Liver (tissue), 3 donors: ENCODE results near the gene PRSS56.

Experiments used
- EGR1 ChIP-seq, 2 donors: IDR thresholded peaks; 2 replicates each; pipeline ENCODE4 v1.6.1; 2016 to 2018; ENCODE audit warnings: antibody characterized with exemption in 2 of 2, low read depth in 2 of 2
- FOXA1 ChIP-seq: IDR thresholded peaks from 2 replicates; pipeline ENCODE4 v1.6.1; 2016; ENCODE audit warnings: antibody characterized with exemption
- HNF4A ChIP-seq, 2 donors: conservative IDR thresholded peaks; 2 replicates each; pipeline ENCODE4 v1.6.1; 2016; ENCODE audit warnings: antibody characterized with exemption in 2 of 2, mild to moderate bottlenecking in 2 of 2
- JUND ChIP-seq, 2 donors: IDR thresholded peaks; 2 replicates each; pipeline ENCODE4 v1.6.1; 2016; ENCODE audit warnings: antibody characterized with exemption in 2 of 2
- MAX ChIP-seq: IDR thresholded peaks from 2 replicates; pipeline ENCODE4 v1.6.1; 2016; ENCODE audit warnings: antibody characterized with exemption
- RAD21 ChIP-seq, 2 donors: IDR thresholded peaks; 2 replicates each; pipeline ENCODE4 v1.6.1; 2016; ENCODE audit warnings: antibody characterized with exemption in 2 of 2, mild to moderate bottlenecking in 2 of 2
- REST ChIP-seq: IDR thresholded peaks from 2 replicates; pipeline ENCODE4 v1.6.1; 2016; ENCODE audit warnings: antibody characterized with exemption, mild to moderate bottlenecking
- RXRA ChIP-seq, 2 donors: IDR thresholded peaks; 2 replicates each; pipeline ENCODE4 v1.6.1; 2017 to 2018; ENCODE audit warnings: antibody characterized with exemption in 2 of 2, mild to moderate bottlenecking in 1 of 2
- SP1 ChIP-seq: IDR thresholded peaks from 2 replicates; pipeline ENCODE4 v1.6.1; 2018; ENCODE audit warnings: antibody characterized with exemption, mild to moderate bottlenecking
- TAF1 ChIP-seq: conservative IDR thresholded peaks from 2 replicates; pipeline ENCODE4 v1.6.1; 2016; ENCODE audit warnings: antibody characterized with exemption, mild to moderate bottlenecking
- YY1 ChIP-seq: IDR thresholded peaks from 2 replicates; pipeline ENCODE4 v1.6.1; 2016; ENCODE audit warnings: antibody characterized with exemption, mild to moderate bottlenecking
- TF ChIP-seq, protein P1 (sequence below): fragments of 150-350 bp; IDR thresholded peaks from 2 replicates; pipeline ENCODE4 v1.5.1; 2017; ENCODE audit warnings: improper control_type of control experiment, low read depth, low read length; ENCODE audit not compliant: missing input control
- TF ChIP-seq, protein P2 (sequence below): IDR thresholded peaks from 2 replicates; pipeline ENCODE4 v1.6.1; 2016; ENCODE audit warnings: antibody characterized with exemption
- TF ChIP-seq, protein P3 (sequence below): IDR thresholded peaks from 2 replicates; pipeline ENCODE4 v1.6.1; 2016; ENCODE audit warnings: antibody characterized with exemption
- donor health status: healthy.
- donor health status: healthy.

DNA sequence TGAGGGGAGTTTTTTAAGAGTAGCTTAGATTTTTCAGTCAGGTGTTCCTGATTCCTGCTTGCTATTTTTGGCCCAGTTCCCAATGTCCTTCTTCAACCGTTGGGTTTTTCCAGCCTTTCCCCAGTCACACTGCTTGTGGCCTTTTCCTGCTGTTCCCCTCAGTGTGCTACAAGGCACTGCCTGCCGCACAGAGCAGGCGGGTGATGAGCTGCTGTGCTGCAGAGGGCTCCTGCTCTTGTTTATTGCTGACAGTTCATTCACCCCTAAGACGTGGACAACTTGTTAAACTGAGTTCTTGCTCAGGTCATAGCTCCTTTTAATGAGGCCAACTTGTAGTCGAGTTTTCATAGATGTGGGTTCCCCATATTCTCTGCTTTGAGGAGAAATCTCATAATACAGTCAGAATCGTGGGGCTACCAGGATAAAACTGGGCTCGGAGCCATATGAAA lies 50.9 kb downstream of the PRSS56 start:
- TF ChIP-seq FOXA1 (no peak), MAX (no peak), JUND (IDR thresholded peaks at IDR 0.05) (no peak), RAD21 (IDR thresholded peaks at IDR 0.05) (no peak), HNF4A (conservative IDR thresholded peaks at IDR 0.05) (no peak), TAF1 (no peak), EGR1 (IDR thresholded peaks at IDR 0.05; ENCODE audit: low read depth in 2 of 2) (no peak), YY1 (no peak), SP1 (no peak), REST (no peak), RXRA (IDR thresholded peaks at IDR 0.05) (peak; percentile 70 to 77)
- TF ChIP-seq, protein P1, sequence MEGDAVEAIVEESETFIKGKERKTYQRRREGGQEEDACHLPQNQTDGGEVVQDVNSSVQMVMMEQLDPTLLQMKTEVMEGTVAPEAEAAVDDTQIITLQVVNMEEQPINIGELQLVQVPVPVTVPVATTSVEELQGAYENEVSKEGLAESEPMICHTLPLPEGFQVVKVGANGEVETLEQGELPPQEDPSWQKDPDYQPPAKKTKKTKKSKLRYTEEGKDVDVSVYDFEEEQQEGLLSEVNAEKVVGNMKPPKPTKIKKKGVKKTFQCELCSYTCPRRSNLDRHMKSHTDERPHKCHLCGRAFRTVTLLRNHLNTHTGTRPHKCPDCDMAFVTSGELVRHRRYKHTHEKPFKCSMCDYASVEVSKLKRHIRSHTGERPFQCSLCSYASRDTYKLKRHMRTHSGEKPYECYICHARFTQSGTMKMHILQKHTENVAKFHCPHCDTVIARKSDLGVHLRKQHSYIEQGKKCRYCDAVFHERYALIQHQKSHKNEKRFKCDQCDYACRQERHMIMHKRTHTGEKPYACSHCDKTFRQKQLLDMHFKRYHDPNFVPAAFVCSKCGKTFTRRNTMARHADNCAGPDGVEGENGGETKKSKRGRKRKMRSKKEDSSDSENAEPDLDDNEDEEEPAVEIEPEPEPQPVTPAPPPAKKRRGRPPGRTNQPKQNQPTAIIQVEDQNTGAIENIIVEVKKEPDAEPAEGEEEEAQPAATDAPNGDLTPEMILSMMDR, result no peak
- TF ChIP-seq, protein P2, sequence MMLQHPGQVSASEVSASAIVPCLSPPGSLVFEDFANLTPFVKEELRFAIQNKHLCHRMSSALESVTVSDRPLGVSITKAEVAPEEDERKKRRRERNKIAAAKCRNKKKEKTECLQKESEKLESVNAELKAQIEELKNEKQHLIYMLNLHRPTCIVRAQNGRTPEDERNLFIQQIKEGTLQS, result no peak
- TF ChIP-seq, protein P3, sequence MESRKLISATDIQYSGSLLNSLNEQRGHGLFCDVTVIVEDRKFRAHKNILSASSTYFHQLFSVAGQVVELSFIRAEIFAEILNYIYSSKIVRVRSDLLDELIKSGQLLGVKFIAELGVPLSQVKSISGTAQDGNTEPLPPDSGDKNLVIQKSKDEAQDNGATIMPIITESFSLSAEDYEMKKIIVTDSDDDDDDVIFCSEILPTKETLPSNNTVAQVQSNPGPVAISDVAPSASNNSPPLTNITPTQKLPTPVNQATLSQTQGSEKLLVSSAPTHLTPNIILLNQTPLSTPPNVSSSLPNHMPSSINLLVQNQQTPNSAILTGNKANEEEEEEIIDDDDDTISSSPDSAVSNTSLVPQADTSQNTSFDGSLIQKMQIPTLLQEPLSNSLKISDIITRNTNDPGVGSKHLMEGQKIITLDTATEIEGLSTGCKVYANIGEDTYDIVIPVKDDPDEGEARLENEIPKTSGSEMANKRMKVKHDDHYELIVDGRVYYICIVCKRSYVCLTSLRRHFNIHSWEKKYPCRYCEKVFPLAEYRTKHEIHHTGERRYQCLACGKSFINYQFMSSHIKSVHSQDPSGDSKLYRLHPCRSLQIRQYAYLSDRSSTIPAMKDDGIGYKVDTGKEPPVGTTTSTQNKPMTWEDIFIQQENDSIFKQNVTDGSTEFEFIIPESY, result no peak
